ENCODE measurements around the gene FOSL2.

FOSL2 gene

DNA sequence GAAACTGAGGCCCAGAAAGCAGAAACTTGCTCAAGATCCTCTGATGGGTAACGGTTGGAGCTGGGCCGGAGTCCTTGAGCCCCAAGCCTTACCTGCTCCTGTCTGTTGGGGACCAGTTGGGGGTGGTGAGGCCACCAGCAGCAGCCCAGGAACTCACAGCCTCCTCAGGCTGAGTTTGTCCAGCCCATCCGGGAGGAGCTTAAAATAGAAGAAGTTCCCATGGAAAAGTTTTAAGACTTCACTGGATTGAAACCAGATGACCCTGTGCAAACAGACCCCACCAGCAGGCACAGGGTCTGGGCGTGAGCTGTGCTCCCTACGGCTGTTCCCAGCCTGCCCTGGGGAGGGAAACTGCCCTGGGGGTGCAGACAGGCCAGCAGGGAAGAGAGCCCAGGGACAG lies 40.6 kb upstream of the FOSL2 start:
- TF ChIP-seq ZFX (IDR thresholded peaks at IDR 0.05), result no peak
- TF ChIP-seq, protein P1, sequence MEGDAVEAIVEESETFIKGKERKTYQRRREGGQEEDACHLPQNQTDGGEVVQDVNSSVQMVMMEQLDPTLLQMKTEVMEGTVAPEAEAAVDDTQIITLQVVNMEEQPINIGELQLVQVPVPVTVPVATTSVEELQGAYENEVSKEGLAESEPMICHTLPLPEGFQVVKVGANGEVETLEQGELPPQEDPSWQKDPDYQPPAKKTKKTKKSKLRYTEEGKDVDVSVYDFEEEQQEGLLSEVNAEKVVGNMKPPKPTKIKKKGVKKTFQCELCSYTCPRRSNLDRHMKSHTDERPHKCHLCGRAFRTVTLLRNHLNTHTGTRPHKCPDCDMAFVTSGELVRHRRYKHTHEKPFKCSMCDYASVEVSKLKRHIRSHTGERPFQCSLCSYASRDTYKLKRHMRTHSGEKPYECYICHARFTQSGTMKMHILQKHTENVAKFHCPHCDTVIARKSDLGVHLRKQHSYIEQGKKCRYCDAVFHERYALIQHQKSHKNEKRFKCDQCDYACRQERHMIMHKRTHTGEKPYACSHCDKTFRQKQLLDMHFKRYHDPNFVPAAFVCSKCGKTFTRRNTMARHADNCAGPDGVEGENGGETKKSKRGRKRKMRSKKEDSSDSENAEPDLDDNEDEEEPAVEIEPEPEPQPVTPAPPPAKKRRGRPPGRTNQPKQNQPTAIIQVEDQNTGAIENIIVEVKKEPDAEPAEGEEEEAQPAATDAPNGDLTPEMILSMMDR (conservative IDR thresholded peaks at IDR 0.05), result no peak
- H3K27ac ChIP-seq, result no peak overlapping the region

DNA sequence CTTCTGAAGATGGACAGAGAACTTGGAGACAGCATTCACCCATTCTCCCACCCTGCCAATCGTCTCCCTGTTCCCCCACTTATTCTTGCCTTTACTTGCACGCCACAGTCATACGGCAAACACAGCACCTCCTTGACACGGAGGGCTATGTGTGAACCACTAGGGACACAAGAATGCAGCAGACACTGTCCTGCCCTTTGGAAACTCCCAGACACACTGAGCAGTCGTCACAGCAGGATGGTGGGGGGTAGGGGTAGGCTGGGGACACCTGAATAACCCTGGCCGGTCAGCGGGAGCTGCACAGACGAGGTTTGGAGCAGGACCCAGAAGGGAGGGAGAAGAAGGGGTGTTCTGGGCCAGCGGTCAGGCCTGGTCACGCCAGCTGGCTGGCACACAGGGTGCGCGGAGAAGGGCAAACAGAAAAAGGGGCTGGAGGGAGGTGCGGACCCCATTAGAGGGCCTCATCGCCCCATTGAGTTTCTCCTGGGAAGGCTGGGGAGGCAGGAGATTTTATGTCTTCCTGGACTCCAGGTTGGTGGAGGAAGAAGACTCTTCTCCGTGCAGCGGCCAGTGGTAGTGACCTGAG lies 40.0 kb upstream of the FOSL2 start:
- no peak for TF ChIP-seq ZFX (IDR thresholded peaks at IDR 0.05)
- TF ChIP-seq, protein P1 (conservative IDR thresholded peaks at IDR 0.05), result no peak
- no peak overlapping the region for H3K27ac ChIP-seq

DNA sequence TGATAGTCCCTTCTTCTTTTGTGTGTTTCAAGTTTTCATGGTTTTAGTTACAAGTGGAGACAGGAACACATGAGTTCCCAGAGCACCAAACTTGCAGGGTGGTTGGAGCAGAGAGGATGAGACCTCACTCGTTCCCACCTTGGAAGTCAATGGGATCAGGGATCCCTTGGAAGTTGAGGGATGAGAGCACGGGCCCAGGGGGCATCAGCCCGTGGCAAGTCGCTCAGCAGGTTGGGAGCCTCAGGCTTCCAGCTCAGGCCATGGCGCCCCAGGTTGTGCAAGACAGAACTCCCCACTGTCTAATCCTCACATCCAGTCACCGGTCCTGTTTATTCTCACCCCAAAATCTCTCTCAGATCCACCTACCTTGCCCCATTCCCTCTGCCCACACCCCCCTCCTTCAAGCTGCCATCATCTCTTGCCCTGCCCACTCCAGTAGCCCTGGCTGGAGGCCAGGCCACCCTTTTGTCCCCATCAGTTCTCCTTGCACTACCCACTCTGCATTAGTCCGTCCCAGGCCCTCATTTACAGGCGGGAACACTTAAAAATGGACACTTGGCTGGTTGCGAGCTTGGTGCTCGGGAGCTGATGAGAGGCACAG lies 37.6 kb upstream of the FOSL2 start:
- TF ChIP-seq ZFX (IDR thresholded peaks at IDR 0.05), result no peak
- TF ChIP-seq, protein P1 (conservative IDR thresholded peaks at IDR 0.05), result no peak
- peak overlapping the region; percentile 69 for H3K27ac ChIP-seq

DNA sequence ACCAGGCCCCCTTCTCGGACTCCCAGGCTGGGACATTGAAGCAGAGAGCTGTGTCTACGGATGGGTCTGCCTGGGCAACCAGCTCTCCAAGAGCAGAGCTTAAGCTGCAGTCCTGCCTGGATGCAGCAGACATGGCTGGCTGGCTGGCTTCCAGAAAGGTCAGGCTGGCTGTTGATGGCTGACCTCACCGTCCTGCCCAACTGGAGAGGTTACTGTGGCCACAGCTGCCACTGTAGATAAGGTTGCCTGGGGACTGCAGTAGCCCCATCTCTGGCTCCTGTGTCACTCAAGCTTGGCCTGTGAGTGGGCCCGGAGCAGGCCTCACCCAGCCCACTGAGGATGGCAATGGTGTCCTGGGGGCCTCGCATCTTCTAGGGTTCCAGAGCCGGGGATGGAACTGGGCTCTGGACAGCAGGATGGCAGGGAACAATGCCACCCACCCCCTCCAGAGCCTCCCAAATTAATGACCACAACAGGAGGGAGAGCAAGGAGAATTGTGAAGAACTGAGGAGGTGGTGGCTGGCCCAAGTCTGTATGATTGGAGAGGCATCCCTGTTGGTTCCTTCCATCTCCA lies 37.0 kb upstream of the FOSL2 start:
- H3K27ac ChIP-seq, result peak overlapping the region; percentile 69
- peak; percentile 38; the same call in 1 of the 2 replicates for TF ChIP-seq ZFX (IDR thresholded peaks at IDR 0.05)
- TF ChIP-seq, protein P1 (conservative IDR thresholded peaks at IDR 0.05), result no peak

DNA sequence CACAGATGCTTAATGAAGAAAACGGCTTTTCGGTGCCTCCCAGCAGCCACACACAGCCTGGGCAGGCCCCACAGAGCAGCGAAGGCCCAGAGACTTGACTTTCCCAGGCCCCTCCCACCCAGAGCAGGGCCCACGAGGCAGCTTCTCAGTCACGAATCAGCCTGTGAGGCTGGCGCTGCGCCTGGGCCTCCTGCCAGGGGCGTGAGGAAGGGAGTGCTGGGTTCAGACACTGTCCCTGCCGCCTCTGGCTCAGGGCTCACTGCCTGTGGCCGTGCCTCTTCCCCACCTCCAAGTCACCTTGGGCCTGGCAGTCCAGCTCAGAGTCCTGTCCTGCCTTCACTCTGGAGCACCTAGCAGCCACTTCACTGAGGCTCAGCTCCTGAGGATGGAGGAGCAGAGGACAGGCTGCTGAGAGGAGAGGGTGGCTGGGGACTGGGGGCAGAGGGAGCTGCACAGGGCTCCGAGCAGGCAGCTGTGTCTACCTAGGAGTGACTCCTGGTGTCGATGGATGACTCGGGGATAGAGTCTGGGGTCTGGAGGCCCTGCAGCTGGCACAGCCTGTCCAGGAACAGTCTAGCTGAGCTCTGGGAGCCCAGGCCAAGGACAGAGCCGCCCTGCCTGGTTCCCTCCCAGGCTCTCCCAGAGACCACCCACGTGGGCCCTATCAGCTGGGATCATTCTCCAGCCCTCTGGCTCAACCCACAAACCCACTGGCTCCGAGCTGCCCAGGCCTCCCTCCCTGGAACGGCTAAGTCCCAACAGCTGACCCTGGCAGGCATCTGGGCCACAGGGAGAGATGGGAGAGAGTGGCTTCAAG lies 36.4 kb upstream of the FOSL2 start:
- H3K27ac ChIP-seq, result peak overlapping the region; percentile 69

DNA sequence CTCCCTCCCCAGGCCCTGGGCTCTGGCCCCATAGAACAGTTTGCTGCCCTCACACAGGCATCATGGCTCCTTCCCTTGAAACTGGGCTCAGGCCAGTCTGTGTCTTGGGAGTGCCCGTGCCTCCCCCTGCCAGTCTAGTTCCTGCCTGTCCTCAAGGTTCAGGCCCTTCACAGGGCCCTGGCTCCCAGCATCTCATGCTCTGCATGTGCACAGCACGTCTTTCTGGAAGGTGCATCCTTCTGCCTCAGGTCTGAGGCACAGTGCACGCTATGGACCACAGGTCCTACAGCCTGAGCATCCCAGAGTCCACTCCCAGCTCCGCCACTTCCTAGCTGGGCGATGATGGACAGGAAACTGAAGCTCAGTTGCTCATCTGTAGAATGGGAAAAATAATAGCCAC lies 35.6 kb upstream of the FOSL2 start:
- peak overlapping the region; percentile 69 for H3K27ac ChIP-seq
- no peak for TF ChIP-seq ZFX (IDR thresholded peaks at IDR 0.05)
- TF ChIP-seq, protein P1 (conservative IDR thresholded peaks at IDR 0.05), result no peak

More for the DNA sequence above, 36.4 kb upstream of the FOSL2 start:
- TF ChIP-seq ZFX (IDR thresholded peaks at IDR 0.05), result peak; percentile 16; the same call in 1 of the 2 replicates
- TF ChIP-seq, protein P1 (conservative IDR thresholded peaks at IDR 0.05), result no peak

Data from C4-2B (cell line).